ENCODE results near the gene TMEM108. TPM values are rescaled to one million over a fixed set of nuclear protein-coding genes. Genes with fewer than 3 reads are reported as not detected.

The TMEM108 gene
- total and polyA plus RNA-seq, 2 of the 4 experiments (the other 2 are of a cell fraction): 0.18 to 2.2 TPM

DNA sequence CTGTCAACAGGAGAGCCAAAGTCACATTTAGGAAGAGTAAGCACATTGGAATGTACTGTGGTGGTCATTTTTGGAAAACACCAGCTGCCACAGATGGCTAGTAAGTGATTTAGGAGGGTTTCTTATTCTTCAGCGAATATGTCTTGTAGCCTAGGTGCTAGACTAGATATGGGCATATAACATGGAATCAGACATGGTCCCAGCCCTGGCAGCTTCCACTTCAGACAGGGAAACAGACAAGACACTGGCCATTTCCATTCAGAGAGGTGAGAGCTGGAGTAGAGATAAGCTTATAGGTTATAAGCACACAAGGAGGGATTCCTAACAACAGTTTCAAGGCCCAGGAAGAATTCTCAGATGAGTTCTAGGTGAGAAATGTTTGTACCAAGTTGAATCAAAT, 333.5 kb downstream of the TMEM108 start:
- H4K91ac ChIP-seq (ENCODE audit: insufficient read depth, low read depth, low read length): no peak overlapping the region
- ATAC-seq (ENCODE audit: low read depth): no peak
- no peak overlapping the region for H3K4me3 ChIP-seq (ENCODE audit: insufficient read depth, low read depth, low read length)
- no peak overlapping the region for H3K14ac ChIP-seq (replicated peaks; ENCODE audit: low read depth, low read length)
- no peak overlapping the region for H2BK5ac ChIP-seq (ENCODE audit: low read depth, low read length, poor library complexity, severe bottlenecking)
- BruUV-seq (replicated peaks): no TSS peak
- no peaks in the 10 kb centered on the region for H4K20me1 ChIP-seq (ENCODE audit: insufficient read depth, low read length)
- H2AK9ac ChIP-seq (replicated peaks; ENCODE audit: low read depth, low read length, poor library complexity): no peak overlapping the region
- H3K56ac ChIP-seq (ENCODE audit: extremely low read depth, insufficient read depth, low read length): no peak overlapping the region
- H3K27ac ChIP-seq (ENCODE audit: insufficient read depth, low read length): no peak overlapping the region
- ChIA-PET CTCF (interaction anchor here (0.7 to 1.4 kb wide), 2 partner anchors 331 to 1417 kb away, joined by 3 to 4 read pairs; no protein-coding TSS in a partner anchor), POLR2A (ENCODE audit: unreplicated experiment) (no interaction called here)
- no peaks in the 10 kb centered on the region for H3K4me1 ChIP-seq (ENCODE audit: control insufficient read depth, insufficient read depth, low read length)
- DNase-seq: no peak
- H3K9me3 ChIP-seq (ENCODE audit: control insufficient read depth, insufficient read depth, low read length): no peaks in the 10 kb centered on the region
- H4K5ac ChIP-seq (ENCODE audit: low read depth, low read length): no peak overlapping the region
- H3K79me1 ChIP-seq (ENCODE audit: low read depth in 1 of 2, low read length in 2 of 2): peaks cover 0 to 3% of the 10 kb centered on the region in 2 experiments; a peak in 1 of 4 replicates
- no peak overlapping the region for H3K18ac ChIP-seq (ENCODE audit: low read depth, low read length)
- no peak overlapping the region for H2AFZ ChIP-seq (replicated peaks; ENCODE audit: low read length, poor library complexity)
- 100% methylated on average over 1 of the region's 1 CpG; no CpG with 5 or more reads in 1 of the 2 experiments for WGBS, 2 experiments (ENCODE audit: extremely low coverage in 2 of 2, insufficient read length in 1 of 2)
- no peak overlapping the region for H3K4ac ChIP-seq (ENCODE audit: low read depth, low read length)
- dilution Hi-C loops (cut with HindIII; ENCODE audit: low sequenced_read_pairs, unreplicated experiment) (no loop called here), intact Hi-C loops (cut with micrococcal nuclease) (no loop called here), in situ Hi-C loops (cut with MboI; ENCODE audit: low sequenced_read_pairs) (no loop called here)
- H3K27me3 ChIP-seq (ENCODE audit: control insufficient read depth, insufficient read depth, low read length): no peaks in the 10 kb centered on the region; the same call in 1 of the 2 replicates
- H3K9ac ChIP-seq (ENCODE audit: low read depth, low read length): no peak overlapping the region
- H2BK15ac ChIP-seq (ENCODE audit: low read depth, low read length): no peak overlapping the region
- no peak overlapping the region for H3K4me2 ChIP-seq (ENCODE audit: low read depth, low read length)
- H2BK120ac ChIP-seq (ENCODE audit: low read depth, low read length): no peak overlapping the region
- H4K8ac ChIP-seq (ENCODE audit: low read depth in 2 of 2, low read length in 2 of 2): no peak overlapping the region
- H2BK20ac ChIP-seq (ENCODE audit: low read depth, low read length): no peak overlapping the region
- TF ChIP-seq, protein P1, sequence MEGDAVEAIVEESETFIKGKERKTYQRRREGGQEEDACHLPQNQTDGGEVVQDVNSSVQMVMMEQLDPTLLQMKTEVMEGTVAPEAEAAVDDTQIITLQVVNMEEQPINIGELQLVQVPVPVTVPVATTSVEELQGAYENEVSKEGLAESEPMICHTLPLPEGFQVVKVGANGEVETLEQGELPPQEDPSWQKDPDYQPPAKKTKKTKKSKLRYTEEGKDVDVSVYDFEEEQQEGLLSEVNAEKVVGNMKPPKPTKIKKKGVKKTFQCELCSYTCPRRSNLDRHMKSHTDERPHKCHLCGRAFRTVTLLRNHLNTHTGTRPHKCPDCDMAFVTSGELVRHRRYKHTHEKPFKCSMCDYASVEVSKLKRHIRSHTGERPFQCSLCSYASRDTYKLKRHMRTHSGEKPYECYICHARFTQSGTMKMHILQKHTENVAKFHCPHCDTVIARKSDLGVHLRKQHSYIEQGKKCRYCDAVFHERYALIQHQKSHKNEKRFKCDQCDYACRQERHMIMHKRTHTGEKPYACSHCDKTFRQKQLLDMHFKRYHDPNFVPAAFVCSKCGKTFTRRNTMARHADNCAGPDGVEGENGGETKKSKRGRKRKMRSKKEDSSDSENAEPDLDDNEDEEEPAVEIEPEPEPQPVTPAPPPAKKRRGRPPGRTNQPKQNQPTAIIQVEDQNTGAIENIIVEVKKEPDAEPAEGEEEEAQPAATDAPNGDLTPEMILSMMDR (conservative IDR thresholded peaks at IDR 0.05; ENCODE audit: low read depth, low read length): no peak
- TF ChIP-seq MXI1 (IDR thresholded peaks at IDR 0.05; ENCODE audit: borderline replicate concordance, low read depth, low read length) (no peak), SMC3 (IDR thresholded peaks at IDR 0.05; ENCODE audit: low read depth, low read length) (no peak), BHLHE40 (IDR thresholded peaks at IDR 0.05; ENCODE audit: low read depth, low read length) (no peak), RCOR1 (IDR thresholded peaks at IDR 0.05; ENCODE audit: insufficient replicate concordance, low read length) (no peak), NFE2L2 (IDR thresholded peaks at IDR 0.05; ENCODE audit: low read depth, low read length) (no peak), CEBPB (IDR thresholded peaks at IDR 0.05; ENCODE audit: low read depth, low read length) (no peak), POLR2A (IDR thresholded peaks at IDR 0.05; ENCODE audit: low read depth, low read length) (no peak), FOS (IDR thresholded peaks at IDR 0.05; ENCODE audit: low read depth, low read length) (no peak), RAD21 (IDR thresholded peaks at IDR 0.05; ENCODE audit: low read length) (no peak), CHD1 (IDR thresholded peaks at IDR 0.05; ENCODE audit: low read depth, low read length) (no peak), MAFK (IDR thresholded peaks at IDR 0.05; ENCODE audit: low read depth, low read length) (no peak), RFX5 (IDR thresholded peaks at IDR 0.05; ENCODE audit: low read depth, low read length) (no peak), MAZ (IDR thresholded peaks at IDR 0.05; ENCODE audit: borderline replicate concordance, low read depth, low read length) (no peak)
- TF ChIP-seq, protein P2, sequence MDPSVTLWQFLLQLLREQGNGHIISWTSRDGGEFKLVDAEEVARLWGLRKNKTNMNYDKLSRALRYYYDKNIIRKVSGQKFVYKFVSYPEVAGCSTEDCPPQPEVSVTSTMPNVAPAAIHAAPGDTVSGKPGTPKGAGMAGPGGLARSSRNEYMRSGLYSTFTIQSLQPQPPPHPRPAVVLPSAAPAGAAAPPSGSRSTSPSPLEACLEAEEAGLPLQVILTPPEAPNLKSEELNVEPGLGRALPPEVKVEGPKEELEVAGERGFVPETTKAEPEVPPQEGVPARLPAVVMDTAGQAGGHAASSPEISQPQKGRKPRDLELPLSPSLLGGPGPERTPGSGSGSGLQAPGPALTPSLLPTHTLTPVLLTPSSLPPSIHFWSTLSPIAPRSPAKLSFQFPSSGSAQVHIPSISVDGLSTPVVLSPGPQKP (IDR thresholded peaks at IDR 0.05; ENCODE audit: borderline replicate concordance, low read depth, low read length): no peak
- TF ChIP-seq, protein P3, sequence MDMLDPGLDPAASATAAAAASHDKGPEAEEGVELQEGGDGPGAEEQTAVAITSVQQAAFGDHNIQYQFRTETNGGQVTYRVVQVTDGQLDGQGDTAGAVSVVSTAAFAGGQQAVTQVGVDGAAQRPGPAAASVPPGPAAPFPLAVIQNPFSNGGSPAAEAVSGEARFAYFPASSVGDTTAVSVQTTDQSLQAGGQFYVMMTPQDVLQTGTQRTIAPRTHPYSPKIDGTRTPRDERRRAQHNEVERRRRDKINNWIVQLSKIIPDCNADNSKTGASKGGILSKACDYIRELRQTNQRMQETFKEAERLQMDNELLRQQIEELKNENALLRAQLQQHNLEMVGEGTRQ (IDR thresholded peaks at IDR 0.05; ENCODE audit: low read depth, low read length): no peak
- H3K23ac ChIP-seq (ENCODE audit: low read depth, low read length): no peak overlapping the region
- H3K36me3 ChIP-seq (ENCODE audit: control insufficient read depth, insufficient read depth, low read length): no peaks in the 10 kb centered on the region
- H2AK5ac ChIP-seq (ENCODE audit: low read depth, low read length): no peak overlapping the region
- H3K9me1 ChIP-seq (ENCODE audit: insufficient read depth, low read length): no peaks in the 10 kb centered on the region
